Measurements from ENCODE around the gene SPON2.

SPON2 gene

DNA sequence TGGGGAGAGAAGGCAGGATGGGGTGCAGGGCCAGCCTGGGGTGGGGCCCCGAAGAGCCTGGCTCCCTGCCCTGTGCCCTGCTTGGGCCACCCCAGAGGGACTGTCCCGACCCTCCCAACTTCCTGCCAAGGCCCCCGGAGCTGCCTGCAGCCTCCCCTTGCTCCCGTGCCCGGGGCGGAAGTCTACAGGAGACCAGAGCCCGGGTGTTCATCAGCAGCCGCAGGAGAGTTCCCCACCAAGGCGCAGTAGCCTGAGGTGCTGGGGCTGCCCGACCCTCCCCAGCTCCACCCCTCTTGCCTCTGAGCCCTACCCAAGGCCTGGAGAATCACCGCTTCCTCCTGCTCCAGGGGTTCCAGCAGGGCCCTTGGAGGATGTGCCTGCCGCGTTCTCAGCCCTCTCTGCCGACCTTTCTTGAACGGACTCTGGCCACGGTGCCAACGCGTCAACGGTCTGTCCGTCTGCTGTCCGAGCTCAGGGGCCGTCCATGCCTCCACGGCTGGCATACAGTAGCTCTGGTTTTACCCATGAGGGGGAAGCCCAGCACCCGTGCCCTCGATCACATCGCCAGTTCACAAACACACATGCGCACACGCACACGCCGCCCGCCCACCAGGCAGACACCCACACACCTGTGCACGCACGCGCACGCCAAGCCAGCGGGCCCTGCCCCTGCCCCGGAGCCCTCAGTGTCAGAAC lies 36.0 kb upstream of the SPON2 start:
- no peak for DNase-seq

GRCh38 chr4:1207603-1208265 lies 35.4 kb upstream of the SPON2 start:
- DNase-seq: no peak

GRCh38 chr4:1207157-1207470 lies 34.7 kb upstream of the SPON2 start:
- no peak for DNase-seq

DNA sequence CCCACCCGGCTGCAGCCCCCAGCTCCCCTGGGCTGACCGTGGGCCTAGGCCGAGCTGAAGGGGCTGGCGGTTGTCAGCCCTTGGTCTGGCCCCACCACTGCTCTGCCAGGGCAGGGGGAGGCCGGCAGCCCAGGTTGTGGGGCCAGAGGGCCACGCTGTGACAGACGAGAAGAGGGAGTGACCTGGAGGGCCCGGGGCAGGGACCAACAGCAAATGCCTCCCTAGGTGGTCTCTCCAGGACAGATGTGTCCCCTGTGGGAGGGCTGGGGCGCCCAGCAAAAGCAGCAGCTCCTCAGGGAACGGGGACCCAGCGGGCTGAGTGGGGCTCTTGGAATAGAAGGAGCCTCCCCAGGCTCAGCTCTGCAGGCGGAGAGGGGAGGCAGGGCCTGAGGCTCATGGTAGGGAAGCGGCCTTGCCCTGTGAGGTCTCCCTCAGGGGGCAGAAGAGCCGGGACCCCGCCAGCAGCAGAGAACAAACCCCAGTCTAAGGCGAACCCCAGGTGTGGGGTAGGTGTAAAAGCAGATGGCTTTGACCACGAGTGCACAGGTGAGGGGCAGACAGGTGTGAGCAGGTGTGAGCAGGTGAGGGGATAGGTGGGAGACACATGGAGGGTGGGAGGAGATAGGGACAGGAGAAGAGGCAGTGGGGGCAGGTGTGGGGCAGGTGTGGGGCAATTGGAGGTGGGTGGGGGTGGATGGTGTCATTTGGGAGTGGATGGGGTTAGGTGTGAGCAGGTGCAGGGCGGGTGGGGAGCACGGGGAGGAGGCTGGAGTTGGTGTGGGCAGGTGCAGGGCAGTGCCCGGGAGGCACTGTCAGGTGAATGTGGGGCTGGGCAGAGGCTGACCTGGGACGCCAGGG lies 34.1 kb upstream of the SPON2 start:
- DNase-seq: no peak

GRCh38 chr4:1205586-1206298 lies 33.4 kb upstream of the SPON2 start:
- DNase-seq: no peak

GRCh38 chr4:1204828-1205585 lies 32.6 kb upstream of the SPON2 start:
- no peak for DNase-seq

DNA sequence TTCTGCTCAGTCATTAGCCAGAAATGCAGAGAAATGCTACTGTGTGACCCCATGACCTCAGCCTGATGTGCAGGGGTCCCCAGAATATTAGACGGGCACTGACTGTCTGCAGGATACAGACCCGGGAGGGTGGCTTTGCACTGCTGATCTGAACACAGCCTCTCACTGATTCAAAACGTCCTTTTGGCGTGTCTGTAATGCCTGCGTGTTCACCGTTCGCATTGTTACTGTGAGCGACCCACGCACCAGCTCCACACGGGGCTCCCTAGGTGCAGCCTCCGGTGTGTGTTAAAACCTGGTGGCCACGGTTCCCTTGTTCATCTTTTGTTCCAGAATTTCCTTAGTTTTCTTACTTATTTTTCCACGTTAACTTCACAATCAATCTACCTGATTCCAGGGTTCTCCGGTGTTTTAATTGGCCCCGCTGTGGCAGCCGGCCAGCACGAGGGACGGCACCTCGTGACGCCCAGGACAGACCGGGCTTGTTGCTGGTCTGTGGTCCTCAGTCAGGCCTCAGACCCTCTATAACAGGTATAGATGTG lies 32.0 kb upstream of the SPON2 start:
- no peak for DNase-seq

DNA sequence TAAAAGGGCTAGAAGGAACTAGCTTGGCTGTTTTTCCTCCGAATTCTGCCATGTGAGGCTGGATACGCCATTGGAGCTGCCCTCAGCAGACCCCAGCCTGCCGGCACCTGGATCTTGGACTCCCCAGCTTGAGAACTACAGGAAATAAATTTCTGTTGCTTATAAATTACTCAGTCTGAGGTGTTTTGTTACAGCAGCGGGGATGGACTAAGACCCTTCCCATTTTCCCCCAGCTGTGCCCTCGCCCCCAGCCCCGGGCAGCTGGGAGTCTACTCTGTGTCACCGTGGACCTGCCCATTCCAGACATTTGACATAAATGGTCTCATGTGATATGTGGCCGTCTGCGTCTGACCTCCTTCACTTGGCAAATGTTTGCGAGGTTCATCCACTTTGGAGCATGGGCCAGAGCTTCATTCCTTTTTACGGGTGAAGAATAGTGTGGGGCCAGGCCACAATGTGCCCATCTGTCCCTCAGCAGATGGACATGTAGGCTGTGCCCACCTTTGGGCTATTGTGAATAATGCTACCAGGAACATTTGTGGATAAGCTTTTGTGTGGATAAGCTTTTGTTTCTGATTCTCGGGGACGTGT lies 30.7 kb upstream of the SPON2 start:
- DNase-seq: no peak

GRCh38 chr4:1202526-1203011 lies 30.2 kb upstream of the SPON2 start:
- no peak for DNase-seq

- DNase-seq: peak; percentile 87
Observed at GRCh38 chr4:1201851-1202525, 29.6 kb upstream of the SPON2 start.

GRCh38 chr4:1200425-1201035 lies 28.1 kb upstream of the SPON2 start:
- DNase-seq: no peak

DNA sequence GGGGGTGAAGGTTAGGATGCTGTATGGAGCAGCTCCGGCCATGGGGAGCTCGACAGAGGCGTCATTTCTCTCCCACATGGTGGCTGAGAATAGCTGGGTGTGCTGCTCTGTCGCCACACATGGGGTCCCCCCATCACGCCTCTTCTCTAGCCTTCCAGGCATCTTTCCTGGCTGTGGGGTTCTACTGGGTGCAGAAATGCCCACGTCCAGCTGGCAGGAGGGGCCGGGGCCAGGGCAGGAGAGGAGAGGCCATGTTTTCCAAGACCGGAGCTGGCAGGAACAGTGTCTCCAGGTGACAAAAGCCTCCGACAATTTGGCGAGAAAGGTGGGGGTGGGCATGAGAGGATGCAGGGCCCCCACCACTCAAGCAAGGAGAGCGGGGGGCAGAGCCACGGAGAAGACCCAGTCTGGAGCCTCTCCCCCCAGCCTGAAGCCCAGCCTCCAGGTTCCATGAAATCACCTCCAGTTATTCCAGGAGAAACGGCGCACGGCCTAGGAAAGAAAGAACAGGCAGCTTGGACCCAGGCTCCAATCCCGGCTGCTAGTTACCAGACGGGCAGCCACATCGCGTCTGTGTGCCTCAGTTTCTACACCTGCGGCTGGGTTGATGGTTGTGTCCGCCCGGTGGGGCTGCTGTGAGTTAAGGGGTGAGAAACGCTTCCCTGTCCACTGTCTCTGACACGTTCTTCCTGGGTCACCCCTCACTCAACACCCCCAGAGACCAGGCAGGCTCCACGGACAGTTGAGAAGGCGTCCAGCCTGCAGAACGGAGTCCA lies 27.4 kb upstream of the SPON2 start:
- DNase-seq: no peak

- DNase-seq: no peak
Observed at GRCh38 chr4:1198098-1198844, 25.9 kb upstream of the SPON2 start.

- no peak for DNase-seq
Observed at GRCh38 chr4:1196421-1197183, 24.2 kb upstream of the SPON2 start.

DNA sequence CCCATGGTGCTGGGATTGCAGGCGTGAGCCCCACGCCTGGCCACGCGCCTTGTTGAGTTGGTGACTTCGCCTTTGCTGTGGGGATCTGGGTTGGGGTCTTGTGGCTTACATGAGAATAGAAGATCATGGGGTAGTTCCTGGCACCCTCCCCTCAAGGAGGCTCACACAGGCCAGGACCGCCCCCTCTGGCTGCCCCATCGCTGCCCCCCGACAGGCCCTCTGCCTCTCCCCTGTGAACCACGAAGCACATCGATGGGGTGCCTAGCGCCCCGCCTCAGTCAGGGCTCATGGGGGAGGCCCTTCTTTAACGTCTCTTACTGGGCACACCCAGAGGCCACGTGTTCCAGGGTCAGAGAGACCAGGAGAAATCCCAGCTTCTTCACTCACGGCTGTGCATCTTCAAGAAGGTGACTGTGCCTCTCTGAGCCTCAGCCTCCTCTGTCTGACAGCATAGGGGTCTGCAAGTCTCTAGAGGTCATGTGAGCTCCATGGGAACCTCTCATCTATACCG lies 23.6 kb upstream of the SPON2 start:
- DNase-seq: no peak

DNA sequence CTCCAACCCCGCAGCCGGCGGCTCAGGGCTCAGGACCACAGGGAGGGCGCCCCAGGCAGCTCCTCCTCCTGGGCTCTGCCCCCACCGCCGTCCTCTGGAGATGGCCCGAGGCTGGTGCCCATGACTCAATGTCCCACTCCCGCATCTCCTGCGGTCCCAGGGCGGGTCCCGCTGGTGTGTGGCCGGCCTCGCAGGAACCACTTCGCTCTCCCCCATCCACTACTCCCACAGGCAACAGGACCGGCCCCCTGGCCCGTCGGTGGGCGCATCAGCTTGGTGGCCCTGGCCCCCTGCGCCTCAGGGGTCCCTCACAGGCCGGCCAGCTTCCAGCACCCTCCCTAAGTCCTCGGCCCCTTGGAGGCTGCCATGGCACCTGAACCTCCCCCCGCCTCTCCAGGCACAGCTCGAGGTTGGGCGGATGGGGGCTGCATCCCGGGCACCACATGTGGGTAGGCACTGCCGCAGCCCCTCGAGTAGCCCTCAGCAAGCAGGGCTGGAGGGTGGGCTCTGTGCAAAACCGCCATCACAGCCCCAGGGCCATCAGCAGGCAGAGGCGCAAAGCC lies 22.8 kb upstream of the SPON2 start:
- no peak for DNase-seq

GRCh38 chr4:1194010-1194900 lies 21.9 kb upstream of the SPON2 start:
- no peak for DNase-seq

All from CD4-positive, alpha-beta T cell treated with Interleukin-21 for 1 hour (primary cell).